LNCAP (cell line): ENCODE measurements around the gene MAP3K20.

Source experiments
- CTCF ChIP-seq: fragments of 450-650 bp; IDR thresholded peaks from 2 replicates; pipeline ENCODE4 v1.5.1; 2017; ENCODE audit warnings: mild to moderate bottlenecking

MAP3K20 gene

GRCh38 chr2:173122936-173123335 lies 47.3 kb downstream of the MAP3K20 start:
- no peak for TF ChIP-seq CTCF

GRCh38 chr2:173124441-173124840 lies 48.8 kb downstream of the MAP3K20 start:
- no peak for TF ChIP-seq CTCF

GRCh38 chr2:173126819-173127218 lies 51.2 kb downstream of the MAP3K20 start:
- TF ChIP-seq CTCF = no peak

GRCh38 chr2:173130496-173131465 lies 55.1 kb downstream of the MAP3K20 start:
- TF ChIP-seq CTCF = no peak

GRCh38 chr2:173132531-173132930 lies 56.9 kb downstream of the MAP3K20 start:
- TF ChIP-seq CTCF = no peak

- TF ChIP-seq CTCF = no peak
These were observed 59.1 kb downstream of the MAP3K20 start for GRCh38 chr2:173134703-173135102.

GRCh38 chr2:173136067-173136466 lies 60.4 kb downstream of the MAP3K20 start:
- no peak for TF ChIP-seq CTCF
